H1 (cell line): ENCODE data around the gene CALML5. TPM values are rescaled to one million over a fixed set of nuclear protein-coding genes. Genes with fewer than 3 reads are reported as not detected.

ENCODE experiments used
- CTCF ChIA-PET: fragments of 300-600 bp; sonication (Branson Sonifier 250); formaldehyde crosslinking; loops from one replicate; lab custom pipeline; 2021; ENCODE audit not compliant: partially characterized antibody; lab: Charles Lee
- POLR2A ChIA-PET: fragments of 300-600 bp; sonication (Branson Sonifier 250); formaldehyde crosslinking; loops from one replicate; lab custom pipeline; 2021; ENCODE audit warnings: inconsistent platforms; ENCODE audit not compliant: partially characterized antibody; lab: Charles Lee
- DNase-seq, 2 experiments: peaks; one replicate each; pipeline versions ENCODE4 v3.0.0 to v3.0.0-alpha.2; 2010 to 2022; ENCODE audit warnings: low spot score in 2 of 2, low read depth in 1 of 2, mixed read lengths in 1 of 2
- FAIRE-seq: peaks from 2 replicates; lab custom pipeline; 2011; peaks lifted over from hg19 to GRCh38; lab: Jason Lieb, UNC
- H2AFZ ChIP-seq: 2 replicates; pipeline ENCODE4 v1.8.1; 2012; ENCODE audit warnings: low read length, inconsistent platforms
- H2AK5ac ChIP-seq: 2 replicates; pipeline ENCODE4 v1.6.1; 2013; ENCODE audit warnings: low read depth, low read length
- H2BK120ac ChIP-seq: replicated peaks from 2 replicates; pipeline ENCODE3; 2013; ENCODE audit warnings: low read depth, low read length, inconsistent platforms
- H2BK12ac ChIP-seq: 2 replicates; pipeline ENCODE4 v1.6.1; 2013; ENCODE audit warnings: low read depth, low read length
- H2BK15ac ChIP-seq: 2 replicates; pipeline ENCODE4 v1.6.1; 2013; ENCODE audit warnings: low read length
- H2BK20ac ChIP-seq: 2 replicates; pipeline ENCODE4 v1.6.1; 2013; ENCODE audit warnings: low read length
- H2BK5ac ChIP-seq: 2 replicates; pipeline ENCODE4 v1.6.1; 2013; ENCODE audit warnings: low read depth, low read length
- H3K14ac ChIP-seq: 2 replicates; pipeline ENCODE4 v1.6.1; 2013; ENCODE audit warnings: inconsistent platforms; ENCODE audit not compliant: insufficient read length
- H3K18ac ChIP-seq: 2 replicates; pipeline ENCODE4 v1.6.1; 2013; ENCODE audit warnings: low read length; ENCODE audit errors: extremely low read depth
- H3K23ac ChIP-seq: 2 replicates; pipeline ENCODE4 v1.6.1; 2013; ENCODE audit warnings: inconsistent platforms; ENCODE audit not compliant: insufficient read length
- H3K23me2 ChIP-seq: 2 replicates; pipeline ENCODE4 v1.6.1; 2013; ENCODE audit warnings: low read depth, low read length
- H3K27ac ChIP-seq: 2 replicates; pipeline ENCODE4 v1.6.1; 2011; ENCODE audit warnings: low read depth, low read length, inconsistent platforms
- H3K27me3 ChIP-seq, 4 experiments: replicated peaks in 1 of 4; 1 replicate in 1 of 4; 2 replicates in 3 of 4; pipeline versions ENCODE4 v1.6.1 to v1.8.1; 2011 to 2013; ENCODE audit warnings: low read length in 3 of 4, mild to moderate bottlenecking in 3 of 4, inconsistent platforms in 2 of 4, mixed read lengths in 2 of 4, moderate library complexity in 1 of 4; ENCODE audit not compliant: control insufficient read depth in 3 of 4, insufficient read depth in 3 of 4; ENCODE audit errors: extremely low read depth in 1 of 4
- H3K36me3 ChIP-seq, 4 experiments: 2 replicates each; pipeline versions ENCODE4 v1.6.1 to v1.8.1; 2011 to 2013; ENCODE audit warnings: mild to moderate bottlenecking in 4 of 4, low read length in 3 of 4, moderate library complexity in 2 of 4, control low read depth in 1 of 4, inconsistent platforms in 1 of 4; ENCODE audit not compliant: insufficient read depth in 4 of 4, control insufficient read depth in 2 of 4
- H3K4ac ChIP-seq: replicated peaks from 2 replicates; pipeline ENCODE3; 2013; ENCODE audit warnings: low read length, low read depth, mixed read lengths, inconsistent platforms; ENCODE audit not compliant: insufficient read length
- H3K4me1 ChIP-seq, 4 experiments: replicated peaks in 1 of 4; 1 replicate in 1 of 4; 2 replicates in 3 of 4; pipeline versions ENCODE4 v1.6.1 to v1.8.1; 2011 to 2013; ENCODE audit warnings: low read length in 3 of 4, inconsistent platforms in 2 of 4, mixed read lengths in 1 of 4; ENCODE audit not compliant: insufficient read depth in 4 of 4, control insufficient read depth in 3 of 4
- H3K4me2 ChIP-seq, 2 experiments: 2 replicates each; pipeline versions ENCODE4 v1.6.1 to v1.8.1; 2011 to 2013; ENCODE audit warnings: low read depth in 2 of 2, low read length in 2 of 2, control low read depth in 1 of 2, inconsistent platforms in 1 of 2, mild to moderate bottlenecking in 1 of 2; ENCODE audit not compliant: insufficient read depth in 1 of 2
- H3K4me3 ChIP-seq, 4 experiments: fragments of 200-600, 300-600 bp in 1 of 4; sonication (generic), shearing (Covaris generic), sonication (Bioruptor Twin) in 1 of 4; 2 replicates each; pipeline versions ENCODE4 v1.5.1 to v1.8.1; 2011 to 2016; ENCODE audit warnings: low read length in 4 of 4, low read depth in 3 of 4, control low read depth in 2 of 4, inconsistent platforms in 2 of 4, mild to moderate bottlenecking in 2 of 4, mixed read lengths in 1 of 4, moderate library complexity in 1 of 4; ENCODE audit not compliant: insufficient read depth in 2 of 4; ENCODE audit errors: extremely low read depth in 1 of 4
- H3K56ac ChIP-seq: replicated peaks from 2 replicates; pipeline ENCODE3; 2013; ENCODE audit warnings: low read depth, mild to moderate bottlenecking, mixed read lengths, low read length, inconsistent platforms; ENCODE audit not compliant: insufficient read length
- H3K79me1 ChIP-seq: 2 replicates; pipeline ENCODE4 v1.6.1; 2013; ENCODE audit warnings: low read depth, low read length, control low read depth
- H3K79me2 ChIP-seq, 2 experiments: 2 replicates each; pipeline versions ENCODE4 v1.6.1 to v1.8.1; 2012 to 2013; ENCODE audit warnings: low read length in 2 of 2, mild to moderate bottlenecking in 2 of 2, inconsistent platforms in 1 of 2; ENCODE audit not compliant: insufficient read depth in 2 of 2, control insufficient read depth in 1 of 2
- H3K9ac ChIP-seq, 4 experiments: replicated peaks in 1 of 4; 1 replicate in 1 of 4; 2 replicates in 3 of 4; pipeline versions ENCODE4 v1.6.1 to v1.8.1; 2011 to 2013; ENCODE audit warnings: low read depth in 3 of 4, low read length in 3 of 4, control low read depth in 2 of 4, mild to moderate bottlenecking in 2 of 4, moderate library complexity in 2 of 4, inconsistent platforms in 1 of 4; ENCODE audit errors: extremely low read depth in 1 of 4
- H3K9me3 ChIP-seq, 2 experiments: 2 replicates each; pipeline versions ENCODE4 v1.6.1 to v1.8.1; 2012 to 2013; ENCODE audit warnings: mild to moderate bottlenecking in 2 of 2, moderate library complexity in 2 of 2, control low read depth in 1 of 2, inconsistent platforms in 1 of 2, low read depth in 1 of 2, low read length in 1 of 2, mixed read lengths in 1 of 2; ENCODE audit not compliant: insufficient read depth in 2 of 2
- H4K20me1 ChIP-seq, 2 experiments: replicated peaks in 1 of 2; 2 replicates each; pipeline versions ENCODE3 to v1.8.1; 2011 to 2013; ENCODE audit warnings: inconsistent platforms in 2 of 2, low read length in 2 of 2, mild to moderate bottlenecking in 1 of 2; ENCODE audit not compliant: insufficient read depth in 2 of 2, control insufficient read depth in 1 of 2
- H4K5ac ChIP-seq: 2 replicates; pipeline ENCODE4 v1.6.1; 2013; ENCODE audit warnings: low read length, low read depth, mixed read lengths, inconsistent platforms; ENCODE audit not compliant: insufficient read length
- H4K8ac ChIP-seq: 2 replicates; pipeline ENCODE4 v1.8.0; 2013; ENCODE audit warnings: mild to moderate bottlenecking, moderate library complexity, low read length, inconsistent platforms; ENCODE audit not compliant: insufficient read depth; ENCODE audit errors: extremely low read depth
- H4K91ac ChIP-seq: replicated peaks from 2 replicates; pipeline ENCODE3; 2013; ENCODE audit warnings: low read length, mixed read lengths, inconsistent platforms; ENCODE audit not compliant: insufficient read length
- ASH2L ChIP-seq: fragments of 200-600, 300-600 bp; sonication (generic); IDR thresholded peaks from one replicate; pipeline ENCODE4 v1.7.1; 2017; ENCODE audit warnings: low read length
- CEBPB ChIP-seq: IDR thresholded peaks from 2 replicates; pipeline ENCODE4 v1.6.1; 2012; ENCODE audit warnings: low read depth, low read length
- CHD1 ChIP-seq: IDR thresholded peaks from 2 replicates; pipeline ENCODE4 v1.6.1; 2012; ENCODE audit warnings: low read depth, low read length, improper control_type of control experiment
- EGR1 ChIP-seq: IDR thresholded peaks from 2 replicates; pipeline ENCODE4 v1.6.1; 2011; ENCODE audit warnings: low read depth, low read length, borderline replicate concordance
- JUN ChIP-seq: IDR thresholded peaks from 2 replicates; pipeline ENCODE4 v1.6.1; 2011; ENCODE audit warnings: low read depth, mild to moderate bottlenecking, improper control_type of control experiment, low read length
- MAFK ChIP-seq: IDR thresholded peaks from 2 replicates; pipeline ENCODE4 v1.6.1; 2012; ENCODE audit warnings: low read depth, mild to moderate bottlenecking, improper control_type of control experiment, low read length
- SAP30 ChIP-seq: fragments of 300-600 bp; sonication (generic); IDR thresholded peaks from 2 replicates; pipeline ENCODE4 v1.7.1; 2012; ENCODE audit warnings: low read length, moderate library complexity, mild to moderate bottlenecking, inconsistent platforms; ENCODE audit not compliant: insufficient read depth, insufficient replicate concordance
- SP1 ChIP-seq: IDR thresholded peaks from 2 replicates; pipeline ENCODE4 v1.6.1; 2011; ENCODE audit warnings: low read depth, low read length
- SP2 ChIP-seq: IDR thresholded peaks from 2 replicates; pipeline ENCODE4 v1.6.1; 2012; ENCODE audit warnings: mild to moderate bottlenecking, low read length, inconsistent platforms
- SP4 ChIP-seq: IDR thresholded peaks from 2 replicates; pipeline ENCODE4 v1.6.1; 2012; ENCODE audit warnings: low read length, inconsistent platforms
- TBP ChIP-seq: IDR thresholded peaks from 2 replicates; pipeline ENCODE4 v1.6.1; 2011; ENCODE audit warnings: low read depth, low read length, improper control_type of control experiment
- TEAD4 ChIP-seq: IDR thresholded peaks from 2 replicates; pipeline ENCODE4 v1.6.1; 2012; ENCODE audit warnings: low read depth, low read length, inconsistent platforms, mixed read lengths
- WGBS, 2 experiments: shearing (Covaris generic) in 1 of 2; methylation state at CpG; one replicate each; pipeline versions ENCODE4 v1.1.6 to v1.1.7; 2013 to 2015; ENCODE audit warnings: low lambda C conversion rate in 2 of 2, mixed read lengths in 2 of 2, inconsistent platforms in 1 of 2, low coverage in 1 of 2, missing lambda C conversion rate in 1 of 2; ENCODE audit not compliant: insufficient replicate concordance in 2 of 2, insufficient coverage in 1 of 2, insufficient read length in 1 of 2; ENCODE audit errors: extremely low coverage in 1 of 2, missing lambda C conversion rate in 1 of 2; 5-methylcytosine and 5-hydroxymethylcytosine counted together
- polyA plus RNA-seq, 7 experiments: library from polyadenylated mRNA; depleted of rRNA in 3 of 7; stranded (reverse) in 5 of 7; unstranded in 2 of 7; fragments of >200 nt in 5 of 7; fragments of 200-250 nt in 2 of 7; gene quantifications; 1 replicate in 5 of 7; 2 replicates in 1 of 7; 4 replicates in 1 of 7; pipeline versions ENCODE4 v1.2.1 to v1.2.3, GENCODE V29; 2011 to 2013; ENCODE audit warnings: missing spikeins in 2 of 7, mixed read lengths in 2 of 7
- total RNA-seq: library from RNA; stranded (reverse); fragmentation: NEBNext Ultra II Directional; extraction: Animal tissue kit (Norgen Biotek cat#: 25700); gene quantifications from 2 replicates; pipeline ENCODE4 v1.2.1, GENCODE V29; 2021

CALML5 gene
- total and polyA plus RNA-seq, 2 of the 8 experiments (the other 6 are each of a cell fraction or from before 2014, with no cell fraction given): not detected

- ChIA-PET POLR2A (interaction anchor here (0.8 to 2.7 kb wide), 5 partner anchors 8 to 39 kb away, joined by 3 to 11 read pairs (median 4); no protein-coding TSS in a partner anchor), CTCF (interaction anchor here (0.6 to 2.4 kb wide), 5 partner anchors 9 to 150 kb away, joined by 3 to 10 read pairs (median 3); no protein-coding TSS in a partner anchor)
- Histone ChIP-seq H3K27me3 (no peaks in the 10 kb centered on the region), H3K23ac (no peak overlapping the region), H3K4me1 (peaks cover 0 to 14% (median 4%) of the 10 kb centered on the region in 4 experiments; a peak in 5 of 7 replicates), H3K79me2 (no peaks in the 10 kb centered on the region), H4K5ac (no peak overlapping the region), H2BK12ac (peak overlapping the region; percentile 35; the same call in 1 of the 2 replicates), H2AK5ac (peak overlapping the region; percentile 46; the same call in 1 of the 2 replicates), H2BK15ac (peak overlapping the region; percentile 54; the same call in 1 of the 2 replicates), H3K56ac (no peak overlapping the region), H3K4me2 (no peak overlapping the region), H3K14ac (no peak overlapping the region), H4K8ac (no peak overlapping the region), H4K91ac (no peak overlapping the region), H3K79me1 (no peaks in the 10 kb centered on the region), H4K20me1 (no peaks in the 10 kb centered on the region), H3K23me2 (no peaks in the 10 kb centered on the region), H3K9me3 (no peaks in the 10 kb centered on the region), H2BK120ac (no peak overlapping the region), H3K9ac (no peak overlapping the region), H2BK5ac (no peak overlapping the region), H3K4ac (no peak overlapping the region), H3K36me3 (no peaks in the 10 kb centered on the region), H3K27ac (no peak overlapping the region), H2AFZ (no peak overlapping the region), H3K18ac (no peak overlapping the region), H3K4me3 (no peak overlapping the region), H2BK20ac (peak overlapping the region; percentile 55; the same call in 1 of the 2 replicates)
- FAIRE-seq (no peak), DNase-seq (no peak)
- WGBS, 2 experiments: 89% methylated on average over 14 of the region's 14 CpGs; no CpG with 5 or more reads in 1 of the 2 experiments
- TF ChIP-seq SP4 (no peak), EGR1 (no peak), TEAD4 (no peak), CHD1 (no peak), JUN (no peak), TBP (no peak), SAP30 (no peak), CEBPB (no peak), ASH2L (no peak), SP1 (no peak), MAFK (no peak), SP2 (no peak)
These were observed 14.1 kb downstream of the CALML5 start for GRCh38 chr10:5485290-5485689.
